HEK293 (cell line): ENCODE data around the gene DNAH9.

Experiments
- CTCF ChIA-PET: fragments of 350-600 bp; formaldehyde crosslinking; extraction: SDS; loops from one replicate; lab custom pipeline; 2021; ENCODE audit warnings: antibody characterized with exemption; lab: Yijun Ruan, JAX
- POLR2A ChIA-PET: fragments of 300-600 bp; formaldehyde crosslinking; extraction: SDS; loops from one replicate; lab custom pipeline; 2020; ENCODE audit warnings: antibody characterized with exemption, inconsistent platforms; lab: Yijun Ruan, JAX
- H3K27ac ChIP-seq: fragments of 200-500 bp; sonication (Bioruptor generic); 2 replicates; pipeline ENCODE4 v1.5.1; 2014; ENCODE audit warnings: low read depth, low read length, control low read depth, inconsistent platforms; ENCODE audit errors: extremely low read depth
- H3K36me3 ChIP-seq, 2 experiments: fragments of 200-500 bp in 1 of 2; sonication (Bioruptor generic) in 1 of 2; 1 replicate in 1 of 2; 2 replicates in 1 of 2; pipeline ENCODE4 v1.5.1; 2014 to 2017; ENCODE audit warnings: inconsistent platforms in 2 of 2, low read length in 2 of 2; ENCODE audit not compliant: control insufficient read depth in 2 of 2, insufficient read depth in 1 of 2
- H3K4me1 ChIP-seq: fragments of 200-500 bp; sonication (Bioruptor generic); 2 replicates; pipeline ENCODE4 v1.5.1; 2014; ENCODE audit warnings: mild to moderate bottlenecking, low read length, inconsistent platforms; ENCODE audit not compliant: control insufficient read depth, insufficient read depth
- H3K4me3 ChIP-seq: 2 replicates; pipeline ENCODE4 v1.5.1; 2011; ENCODE audit warnings: low read depth, mild to moderate bottlenecking, control low read depth, low read length, moderate library complexity
- H3K9me3 ChIP-seq: fragments of 200-500 bp; sonication (Bioruptor generic); 2 replicates; pipeline ENCODE4 v1.5.1; 2014; ENCODE audit warnings: low read depth, low read length, inconsistent platforms; ENCODE audit not compliant: control insufficient read depth, insufficient read depth
- KLF16 ChIP-seq: fragments of 450-650 bp; formaldehyde crosslinking; IDR thresholded peaks from 2 replicates; pipeline ENCODE4 v1.5.1; 2017; ENCODE audit warnings: missing biosample characterization, missing genetic modification characterization
- REPIN1 ChIP-seq: fragments of 450-650 bp; formaldehyde crosslinking; IDR thresholded peaks from 2 replicates; pipeline ENCODE4 v1.5.1; 2017; ENCODE audit warnings: missing biosample characterization, missing genetic modification characterization, low read depth
- SALL2 ChIP-seq: fragments of 450-650 bp; formaldehyde crosslinking; IDR thresholded peaks from 2 replicates; pipeline ENCODE4 v1.5.0; 2017; ENCODE audit warnings: missing biosample characterization, mild to moderate bottlenecking, missing genetic modification characterization, borderline replicate concordance
- SCRT2 ChIP-seq: fragments of 450-650 bp; formaldehyde crosslinking; IDR thresholded peaks from 2 replicates; pipeline ENCODE4 v1.5.1; 2016; ENCODE audit warnings: missing biosample characterization, missing genetic modification characterization
- SETDB1 ChIP-seq: IDR thresholded peaks from one replicate; pipeline ENCODE4 v1.6.1; 2017; ENCODE audit warnings: mild to moderate bottlenecking, low read length, moderate library complexity, mixed read lengths; ENCODE audit not compliant: insufficient read length
- ZNF16 ChIP-seq: fragments of 450-650 bp; formaldehyde crosslinking; IDR thresholded peaks from 2 replicates; pipeline ENCODE4 v1.5.1; 2016; ENCODE audit warnings: low read depth, missing biosample characterization, missing genetic modification characterization
- ZNF24 ChIP-seq: fragments of 450-650 bp; formaldehyde crosslinking; IDR thresholded peaks from 2 replicates; pipeline ENCODE4 v1.5.1; 2016; ENCODE audit warnings: missing biosample characterization, missing genetic modification characterization
- ZNF274 ChIP-seq, 2 experiments: fragments of 200-500 bp in 1 of 2; fragments of 450-650 bp in 1 of 2; sonication (Bioruptor generic) in 1 of 2; formaldehyde crosslinking in 1 of 2; IDR thresholded peaks; 2 replicates each; pipeline versions ENCODE4 v1.5.1 to v1.6.1; 2014 to 2016; ENCODE audit warnings: borderline replicate concordance in 1 of 2, inconsistent platforms in 1 of 2, low read length in 1 of 2, missing biosample characterization in 1 of 2, missing genetic modification characterization in 1 of 2
- ZNF354C ChIP-seq: fragments of 450-650 bp; formaldehyde crosslinking; IDR thresholded peaks from 2 replicates; pipeline ENCODE4 v1.5.1; 2016; ENCODE audit warnings: missing biosample characterization, missing genetic modification characterization, low read depth, borderline replicate concordance
- ZNF654 ChIP-seq: fragments of 450-650 bp; formaldehyde crosslinking; IDR thresholded peaks from 2 replicates; pipeline ENCODE4 v1.5.1; 2016; ENCODE audit warnings: low read depth, missing biosample characterization, missing genetic modification characterization
- ZNF792 ChIP-seq: fragments of 450-650 bp; formaldehyde crosslinking; IDR thresholded peaks from 2 replicates; pipeline ENCODE4 v1.5.1; 2016; ENCODE audit warnings: missing biosample characterization, missing genetic modification characterization
- ZXDB ChIP-seq: fragments of 450-650 bp; formaldehyde crosslinking; IDR thresholded peaks from 2 replicates; pipeline ENCODE4 v1.5.1; 2016; ENCODE audit warnings: missing biosample characterization, missing genetic modification characterization
- TF ChIP-seq, protein P1 (sequence below): fragments of 450-650 bp; formaldehyde crosslinking; IDR thresholded peaks from 2 replicates; pipeline ENCODE4 v1.5.1; 2016; ENCODE audit warnings: missing biosample characterization, missing genetic modification characterization
- TF ChIP-seq, protein P2 (sequence below): fragments of 450-650 bp; formaldehyde crosslinking; IDR thresholded peaks from 2 replicates; pipeline ENCODE4 v1.5.1; 2017; ENCODE audit warnings: missing biosample characterization, mild to moderate bottlenecking, missing genetic modification characterization, moderate library complexity
- TF ChIP-seq, protein P3 (sequence below): fragments of 450-650 bp; formaldehyde crosslinking; IDR thresholded peaks from 2 replicates; pipeline ENCODE4 v1.5.1; 2016; ENCODE audit warnings: missing biosample characterization, missing genetic modification characterization

The DNAH9 gene

DNA sequence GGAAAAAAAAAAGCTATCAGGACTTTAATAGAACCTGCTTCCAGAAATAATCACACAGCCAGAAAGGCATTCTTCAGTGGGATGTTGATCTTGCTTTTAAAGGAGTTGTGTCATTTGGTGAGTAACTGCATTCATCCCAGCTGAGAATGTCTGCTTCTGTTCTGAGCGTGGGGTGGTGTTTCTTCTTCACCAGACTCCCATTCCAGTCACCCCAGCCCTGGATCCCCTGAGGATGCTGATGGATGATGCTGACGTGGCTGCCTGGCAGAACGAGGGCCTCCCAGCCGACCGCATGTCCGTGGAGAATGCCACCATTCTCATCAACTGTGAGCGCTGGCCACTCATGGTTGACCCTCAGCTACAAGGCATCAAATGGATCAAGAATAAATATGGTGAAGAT is 276.5 kb downstream of the DNAH9 start (continued):
- TF ChIP-seq SALL2 (no peak), ZNF792 (tag by site-specific recombination) (no peak), ZNF24 (tag by site-specific recombination) (no peak), ZXDB (tag by site-specific recombination) (no peak), KLF16 (tag by site-specific recombination) (no peak), ZNF16 (tag by site-specific recombination) (no peak)
- TF ChIP-seq, protein P1, sequence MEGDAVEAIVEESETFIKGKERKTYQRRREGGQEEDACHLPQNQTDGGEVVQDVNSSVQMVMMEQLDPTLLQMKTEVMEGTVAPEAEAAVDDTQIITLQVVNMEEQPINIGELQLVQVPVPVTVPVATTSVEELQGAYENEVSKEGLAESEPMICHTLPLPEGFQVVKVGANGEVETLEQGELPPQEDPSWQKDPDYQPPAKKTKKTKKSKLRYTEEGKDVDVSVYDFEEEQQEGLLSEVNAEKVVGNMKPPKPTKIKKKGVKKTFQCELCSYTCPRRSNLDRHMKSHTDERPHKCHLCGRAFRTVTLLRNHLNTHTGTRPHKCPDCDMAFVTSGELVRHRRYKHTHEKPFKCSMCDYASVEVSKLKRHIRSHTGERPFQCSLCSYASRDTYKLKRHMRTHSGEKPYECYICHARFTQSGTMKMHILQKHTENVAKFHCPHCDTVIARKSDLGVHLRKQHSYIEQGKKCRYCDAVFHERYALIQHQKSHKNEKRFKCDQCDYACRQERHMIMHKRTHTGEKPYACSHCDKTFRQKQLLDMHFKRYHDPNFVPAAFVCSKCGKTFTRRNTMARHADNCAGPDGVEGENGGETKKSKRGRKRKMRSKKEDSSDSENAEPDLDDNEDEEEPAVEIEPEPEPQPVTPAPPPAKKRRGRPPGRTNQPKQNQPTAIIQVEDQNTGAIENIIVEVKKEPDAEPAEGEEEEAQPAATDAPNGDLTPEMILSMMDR (tag by site-specific recombination), result no peak
- TF ChIP-seq, protein P2, sequence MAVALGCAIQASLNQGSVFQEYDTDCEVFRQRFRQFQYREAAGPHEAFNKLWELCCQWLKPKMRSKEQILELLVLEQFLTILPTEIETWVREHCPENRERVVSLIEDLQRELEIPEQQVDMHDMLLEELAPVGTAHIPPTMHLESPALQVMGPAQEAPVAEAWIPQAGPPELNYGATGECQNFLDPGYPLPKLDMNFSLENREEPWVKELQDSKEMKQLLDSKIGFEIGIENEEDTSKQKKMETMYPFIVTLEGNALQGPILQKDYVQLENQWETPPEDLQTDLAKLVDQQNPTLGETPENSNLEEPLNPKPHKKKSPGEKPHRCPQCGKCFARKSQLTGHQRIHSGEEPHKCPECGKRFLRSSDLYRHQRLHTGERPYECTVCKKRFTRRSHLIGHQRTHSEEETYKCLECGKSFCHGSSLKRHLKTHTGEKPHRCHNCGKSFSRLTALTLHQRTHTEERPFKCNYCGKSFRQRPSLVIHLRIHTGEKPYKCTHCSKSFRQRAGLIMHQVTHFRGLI (tag by site-specific recombination), result no peak
- TF ChIP-seq, all 188 proteins: peak for 0

DNA sequence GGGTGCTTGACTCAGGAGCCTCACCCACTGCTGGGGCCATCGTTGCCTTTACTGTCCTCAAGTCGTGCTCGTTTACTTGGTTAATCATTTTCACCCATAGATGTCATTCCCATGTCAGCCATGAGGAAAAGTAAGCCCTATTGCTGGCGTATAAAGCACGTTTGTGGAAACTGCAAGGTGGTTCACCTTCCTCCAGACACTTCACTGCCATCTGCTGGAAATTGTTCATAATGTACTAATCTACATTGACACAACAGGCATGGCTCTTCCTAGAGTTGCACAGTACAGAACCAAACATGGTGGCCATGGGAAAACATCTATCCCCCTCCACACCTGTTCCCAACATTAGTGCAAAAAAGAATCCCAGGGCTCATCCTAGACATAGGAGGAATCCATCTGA is 282.4 kb downstream of the DNAH9 start:
- Histone ChIP-seq H3K27ac (no peak overlapping the region), H3K4me1 (no peaks in the 10 kb centered on the region), H3K36me3 (no peaks in the 10 kb centered on the region), H3K9me3 (no peaks in the 10 kb centered on the region), H3K4me3 (no peak overlapping the region)
- TF ChIP-seq ZNF654 (tag by site-specific recombination) (peak; percentile 36), REPIN1 (tag by site-specific recombination) (no peak)
- POLR2A ChIA-PET, result no interaction called here
- CTCF ChIA-PET, result interaction anchor here (0.7 to 1.1 kb wide), 2 partner anchors 48 to 236 kb away, joined by 3 to 5 read pairs; no protein-coding TSS in a partner anchor

DNA sequence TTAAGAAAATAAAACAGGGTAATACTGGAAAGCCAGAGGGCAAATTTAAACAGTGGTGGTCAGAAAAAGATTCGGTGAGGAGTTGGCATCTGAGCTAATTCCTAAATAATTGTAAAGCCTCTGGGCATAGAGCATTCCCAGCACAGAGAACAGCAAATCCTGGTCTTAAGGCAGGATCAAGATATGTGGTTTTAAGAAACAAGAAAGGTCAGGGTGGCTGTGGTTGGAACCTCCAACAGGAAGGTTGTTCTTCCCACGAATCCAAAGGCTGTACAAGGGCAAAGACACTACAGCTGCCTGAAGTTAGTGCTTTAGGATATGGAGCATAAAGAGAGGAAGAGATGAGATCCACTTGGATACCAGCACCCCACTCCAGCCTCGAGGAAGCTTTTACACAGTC is 284.4 kb downstream of the DNAH9 start:
- no peak overlapping the region for H3K27ac ChIP-seq
- no peak overlapping the region for H3K4me3 ChIP-seq
- ChIA-PET CTCF (interaction anchor here (0.6 to 0.9 kb wide), 2 partner anchors 13 to 53 kb away, joined by 3 to 4 read pairs; no protein-coding TSS in a partner anchor), POLR2A (no interaction called here)
- H3K36me3 ChIP-seq, result no peaks in the 10 kb centered on the region
- no peaks in the 10 kb centered on the region for H3K9me3 ChIP-seq
- TF ChIP-seq ZNF274 (IDR thresholded peaks at IDR 0.05; ENCODE audit: low read length) (no peak), ZNF274 (tag by site-specific recombination; IDR thresholded peaks at IDR 0.05; ENCODE audit: borderline replicate concordance) (no peak), ZNF354C (tag by site-specific recombination) (no peak), SETDB1 (no peak), SCRT2 (tag by site-specific recombination) (no peak)
- TF ChIP-seq, protein P3, sequence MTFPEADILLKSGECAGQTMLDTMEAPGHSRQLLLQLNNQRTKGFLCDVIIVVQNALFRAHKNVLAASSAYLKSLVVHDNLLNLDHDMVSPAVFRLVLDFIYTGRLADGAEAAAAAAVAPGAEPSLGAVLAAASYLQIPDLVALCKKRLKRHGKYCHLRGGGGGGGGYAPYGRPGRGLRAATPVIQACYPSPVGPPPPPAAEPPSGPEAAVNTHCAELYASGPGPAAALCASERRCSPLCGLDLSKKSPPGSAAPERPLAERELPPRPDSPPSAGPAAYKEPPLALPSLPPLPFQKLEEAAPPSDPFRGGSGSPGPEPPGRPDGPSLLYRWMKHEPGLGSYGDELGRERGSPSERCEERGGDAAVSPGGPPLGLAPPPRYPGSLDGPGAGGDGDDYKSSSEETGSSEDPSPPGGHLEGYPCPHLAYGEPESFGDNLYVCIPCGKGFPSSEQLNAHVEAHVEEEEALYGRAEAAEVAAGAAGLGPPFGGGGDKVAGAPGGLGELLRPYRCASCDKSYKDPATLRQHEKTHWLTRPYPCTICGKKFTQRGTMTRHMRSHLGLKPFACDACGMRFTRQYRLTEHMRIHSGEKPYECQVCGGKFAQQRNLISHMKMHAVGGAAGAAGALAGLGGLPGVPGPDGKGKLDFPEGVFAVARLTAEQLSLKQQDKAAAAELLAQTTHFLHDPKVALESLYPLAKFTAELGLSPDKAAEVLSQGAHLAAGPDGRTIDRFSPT, result no peak
- no peaks in the 10 kb centered on the region for H3K4me1 ChIP-seq
